SK-N-SH (cell line): ENCODE measurements around the gene SEZ6. TPM values are rescaled to one million over a fixed set of nuclear protein-coding genes. Genes with fewer than 3 reads are reported as not detected.

ENCODE experiments used
- CTCF ChIA-PET: fragments of 300-600, 350-600 bp; formaldehyde crosslinking; extraction: SDS; loops from one replicate; lab custom pipeline; 2021; lab: Yijun Ruan, JAX
- POLR2A ChIA-PET: fragments of 350-600 bp; sonication (Branson Sonifier 250); formaldehyde crosslinking; extraction: SDS; loops from one replicate; lab custom pipeline; 2020; ENCODE audit warnings: antibody characterized with exemption, inconsistent platforms; lab: Yijun Ruan, JAX
- DNase-seq: peaks from one replicate; pipeline ENCODE4 v3.0.0; 2012
- H2AFZ ChIP-seq: fragments of 200-600 bp; sonication (generic); 2 replicates; pipeline ENCODE4 v1.8.1; 2016; ENCODE audit warnings: antibody characterized with exemption, mild to moderate bottlenecking, low read depth
- H3F3A ChIP-seq: fragments of 200-600 bp; sonication (generic); replicated peaks from 2 replicates; pipeline ENCODE3; 2016; ENCODE audit warnings: antibody characterized with exemption, mild to moderate bottlenecking; ENCODE audit not compliant: insufficient read depth
- H3K27ac ChIP-seq, 2 experiments: fragments of 200-500 bp in 1 of 2; fragments of 200-600 bp in 1 of 2; sonication (Bioruptor generic) in 1 of 2; sonication (generic), shearing (Covaris generic) in 1 of 2; 2 replicates each; pipeline versions ENCODE4 v1.5.1 to v1.6.1; 2014 to 2016; ENCODE audit warnings: low read depth in 2 of 2, inconsistent platforms in 1 of 2, low read length in 1 of 2, mild to moderate bottlenecking in 1 of 2, mixed read lengths in 1 of 2
- H3K27me3 ChIP-seq: fragments of 200-600 bp; sonication (generic), shearing (Covaris generic); 2 replicates; pipeline ENCODE4 v1.6.1; 2016; ENCODE audit warnings: mixed run types; ENCODE audit not compliant: insufficient read depth
- H3K36me3 ChIP-seq, 2 experiments: fragments of 200-500 bp in 1 of 2; fragments of 200-600 bp in 1 of 2; sonication (Bioruptor generic) in 1 of 2; sonication (generic) in 1 of 2; replicated peaks in 1 of 2; 2 replicates each; pipeline versions ENCODE3 to v1.5.1; 2014 to 2016; ENCODE audit warnings: low read length in 1 of 2, mild to moderate bottlenecking in 1 of 2; ENCODE audit not compliant: insufficient read depth in 2 of 2, control insufficient read depth in 1 of 2
- H3K4me1 ChIP-seq, 2 experiments: fragments of 200-500 bp in 1 of 2; fragments of 200-600 bp in 1 of 2; sonication (Bioruptor generic) in 1 of 2; sonication (generic), shearing (Covaris generic) in 1 of 2; 2 replicates each; pipeline versions ENCODE4 v1.5.1 to v1.6.1; 2014 to 2016; ENCODE audit warnings: low read depth in 1 of 2, low read length in 1 of 2, mixed run types in 1 of 2; ENCODE audit not compliant: insufficient read depth in 2 of 2, control insufficient read depth in 1 of 2
- H3K4me2 ChIP-seq: fragments of 200-600 bp; sonication (generic), shearing (Covaris generic); 2 replicates; pipeline ENCODE4 v1.6.1; 2017; ENCODE audit warnings: mixed run types
- H3K4me3 ChIP-seq, 2 experiments: fragments of 200-500 bp in 1 of 2; fragments of 200-600 bp in 1 of 2; sonication (Bioruptor generic) in 1 of 2; sonication (generic), shearing (Covaris generic) in 1 of 2; 2 replicates each; pipeline versions ENCODE4 v1.5.1 to v1.8.1; 2014 to 2016; ENCODE audit warnings: low read depth in 2 of 2, inconsistent platforms in 1 of 2, low read length in 1 of 2, mild to moderate bottlenecking in 1 of 2, mixed read lengths in 1 of 2, moderate library complexity in 1 of 2
- H3K79me2 ChIP-seq: fragments of 200-600 bp; sonication (generic); 2 replicates; pipeline ENCODE4 v1.8.1; 2017; ENCODE audit warnings: mild to moderate bottlenecking; ENCODE audit not compliant: insufficient read depth
- H3K9ac ChIP-seq: fragments of 200-600 bp; sonication (generic); 2 replicates; pipeline ENCODE4 v1.6.1; 2017; ENCODE audit warnings: mixed run types
- H3K9me2 ChIP-seq: fragments of 200-600 bp; sonication (generic); 2 replicates; pipeline ENCODE4 v1.6.1; 2017; ENCODE audit warnings: mixed run types
- H3K9me3 ChIP-seq: fragments of 200-600 bp; sonication (generic); 2 replicates; pipeline ENCODE4 v1.6.1; 2017; ENCODE audit warnings: mixed run types, mild to moderate bottlenecking, moderate library complexity
- H4K20me1 ChIP-seq: fragments of 200-600 bp; sonication (generic); 2 replicates; pipeline ENCODE4 v1.6.1; 2017; ENCODE audit warnings: mild to moderate bottlenecking, mixed run types; ENCODE audit not compliant: insufficient read depth
- CHD2 ChIP-seq: fragments of 150-350 bp; IDR thresholded peaks from 2 replicates; pipeline ENCODE4 v1.6.1; 2018; ENCODE audit warnings: low read length; ENCODE audit not compliant: partially characterized antibody
- EZH2phosphoT487 ChIP-seq: fragments of 200-600 bp; sonication (generic); IDR thresholded peaks from 2 replicates; pipeline ENCODE4 v1.6.1; 2017; ENCODE audit warnings: low read depth, mixed run types, mild to moderate bottlenecking, antibody characterized with exemption, moderate library complexity, borderline replicate concordance
- GATA2 ChIP-seq: sonication (generic); formaldehyde crosslinking; IDR thresholded peaks from 2 replicates; pipeline ENCODE4 v1.5.0; 2020; ENCODE audit warnings: mild to moderate bottlenecking, missing genetic modification reagents
- MAX ChIP-seq: IDR thresholded peaks from 2 replicates; pipeline ENCODE4 v1.4.0; 2012; ENCODE audit warnings: low read depth
- MEF2A ChIP-seq: IDR thresholded peaks from 2 replicates; pipeline ENCODE4 v1.4.0; 2012; ENCODE audit warnings: low read depth, borderline replicate concordance
- MXI1 ChIP-seq: IDR thresholded peaks from 2 replicates; pipeline ENCODE4 v1.6.1; 2012; ENCODE audit warnings: mild to moderate bottlenecking, low read depth, low read length, improper control_type of control experiment
- PBX3 ChIP-seq: IDR thresholded peaks from 2 replicates; pipeline ENCODE4; 2012
- RCOR1 ChIP-seq: fragments of 150-350 bp; IDR thresholded peaks from 2 replicates; pipeline ENCODE4 v1.6.1; 2017; ENCODE audit warnings: antibody characterized with exemption, low read length
- REST ChIP-seq: IDR thresholded peaks from 2 replicates; pipeline ENCODE4 v1.6.1; 2012; ENCODE audit warnings: mild to moderate bottlenecking, low read depth, low read length, moderate library complexity
- RXRA ChIP-seq: IDR thresholded peaks from 2 replicates; pipeline ENCODE4 v1.4.0; 2012; ENCODE audit warnings: low read depth, mild to moderate bottlenecking, borderline replicate concordance
- TEAD4 ChIP-seq: IDR thresholded peaks from 2 replicates; pipeline ENCODE4 v1.4.0; 2012; ENCODE audit warnings: mild to moderate bottlenecking, borderline replicate concordance; ENCODE audit not compliant: insufficient read depth
- ZBTB33 ChIP-seq: IDR thresholded peaks from 2 replicates; pipeline ENCODE4 v1.4.0; 2012; ENCODE audit warnings: low read depth, borderline replicate concordance
- WGBS: methylation state at CpG from one replicate; pipeline ENCODE4 v1.1.6; 2017; ENCODE audit warnings: low lambda C conversion rate; 5-methylcytosine and 5-hydroxymethylcytosine counted together
- polyA plus RNA-seq, 3 experiments: library from polyadenylated mRNA; depleted of rRNA; stranded (reverse); fragments of >200 nt; gene quantifications; 2 replicates each; pipeline ENCODE4 v1.2.3, GENCODE V29; 2012
- TF ChIP-seq, protein P1 (sequence below): fragments of 150-350 bp; IDR thresholded peaks from 2 replicates; pipeline ENCODE4 v1.6.1; 2016; ENCODE audit warnings: mild to moderate bottlenecking, low read depth, low read length

Gene SEZ6
- polyA plus RNA-seq, 1 of the 3 experiments (the other 2 are of a cell fraction): 0.12 TPM

DNA sequence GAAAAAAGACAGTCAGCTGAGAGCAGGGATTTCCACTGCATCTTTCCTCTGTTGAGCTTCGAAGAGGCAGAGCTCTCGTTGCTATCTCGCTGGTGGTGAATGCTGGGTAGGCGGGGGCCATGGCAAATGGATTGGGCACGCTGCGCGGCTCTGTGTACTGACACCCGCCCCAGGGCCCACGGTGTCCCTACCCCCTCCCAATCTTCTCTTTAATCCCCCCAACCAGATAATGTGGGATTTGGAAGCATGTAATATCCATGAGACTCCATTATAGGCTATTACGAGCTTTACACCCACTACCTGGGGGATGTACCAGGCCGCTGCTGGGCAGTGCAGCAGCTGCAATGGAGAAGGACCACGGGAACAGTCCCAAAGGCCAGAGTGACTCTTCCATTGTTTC is 45.4 kb upstream of the SEZ6 start (continued):
- TF ChIP-seq REST (no peak), MEF2A (no peak), CHD2 (no peak), RXRA (no peak)

DNA sequence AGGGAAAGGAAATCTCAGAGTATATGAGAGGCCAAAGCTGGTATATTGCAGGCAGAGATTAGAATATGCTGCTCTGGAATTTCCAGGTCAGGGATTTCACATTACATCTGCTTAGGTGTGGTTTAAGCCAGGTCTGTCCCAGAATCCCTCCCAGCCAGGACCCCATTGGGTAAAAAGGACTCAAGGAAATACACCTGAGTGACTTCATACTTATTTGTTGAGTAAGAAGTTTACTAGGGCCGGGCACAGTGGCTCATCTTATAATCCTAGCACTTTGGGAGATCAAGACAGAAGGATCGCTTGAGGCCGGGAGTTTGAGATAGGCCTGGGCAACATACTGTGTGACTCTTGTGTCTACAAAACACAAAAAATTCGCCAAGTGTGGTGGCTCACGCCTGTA is 44.3 kb upstream of the SEZ6 start:
- H3K4me3 ChIP-seq: no peak overlapping the region
- ChIA-PET POLR2A (interaction anchor here (0.8 kb wide), 1 partner anchor 48 kb away, joined by 3 read pairs; no protein-coding TSS in a partner anchor), CTCF (interaction anchor here (0.7 to 3.8 kb wide), 9 partner anchors 13 to 97 kb away, joined by 3 to 55 read pairs (median 6); no protein-coding TSS in a partner anchor)
- H4K20me1 ChIP-seq: no peaks in the 10 kb centered on the region
- no peak for DNase-seq
- no peak overlapping the region for H3K4me2 ChIP-seq
- H3F3A ChIP-seq: peaks cover 9% of the 10 kb centered on the region
- TF ChIP-seq, protein P1, sequence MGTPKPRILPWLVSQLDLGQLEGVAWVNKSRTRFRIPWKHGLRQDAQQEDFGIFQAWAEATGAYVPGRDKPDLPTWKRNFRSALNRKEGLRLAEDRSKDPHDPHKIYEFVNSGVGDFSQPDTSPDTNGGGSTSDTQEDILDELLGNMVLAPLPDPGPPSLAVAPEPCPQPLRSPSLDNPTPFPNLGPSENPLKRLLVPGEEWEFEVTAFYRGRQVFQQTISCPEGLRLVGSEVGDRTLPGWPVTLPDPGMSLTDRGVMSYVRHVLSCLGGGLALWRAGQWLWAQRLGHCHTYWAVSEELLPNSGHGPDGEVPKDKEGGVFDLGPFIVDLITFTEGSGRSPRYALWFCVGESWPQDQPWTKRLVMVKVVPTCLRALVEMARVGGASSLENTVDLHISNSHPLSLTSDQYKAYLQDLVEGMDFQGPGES: no peak
- TF ChIP-seq TEAD4 (no peak), MAX (no peak), EZH2phosphoT487 (no peak), GATA2 (CRISPR knock-in tag) (no peak), PBX3 (no peak), ZBTB33 (no peak), REST (no peak), MXI1 (no peak), RCOR1 (no peak), MEF2A (no peak)
- no peak overlapping the region for H3K9ac ChIP-seq
- H3K27ac ChIP-seq: peak overlapping the region in 1 of 2 experiments; percentile 99; a peak in 3 of 4 replicates
- no peaks in the 10 kb centered on the region for H3K27me3 ChIP-seq
- H3K9me2 ChIP-seq: no peaks in the 10 kb centered on the region
- peaks cover 23 to 72% of the 10 kb centered on the region in 2 experiments for H3K4me1 ChIP-seq
- no peak overlapping the region for H2AFZ ChIP-seq
- 78% methylated on average over 5 of the region's 5 CpGs for WGBS
- no peaks in the 10 kb centered on the region for H3K79me2 ChIP-seq
- no peaks in the 10 kb centered on the region for H3K9me3 ChIP-seq
- no peaks in the 10 kb centered on the region for H3K36me3 ChIP-seq
